IMR-90 (cell line): ENCODE measurements around the gene MAGI2. TPM values are rescaled to one million over a fixed set of nuclear protein-coding genes. Genes with fewer than 3 reads are reported as not detected.

Experiments
- ATAC-seq: fragments of 200-7000 bp; cut with Tn5 transposase; 2 replicates; pipeline ENCODE4 v1.9.1; 2020; ENCODE audit warnings: low read depth, mild to moderate bottlenecking, moderate library complexity
- BruUV-seq: library from RNA; stranded (reverse); fragments of 400-500 nt; replicated peaks from 2 replicates; lab custom pipeline; 2021; lab: Mats Ljungman, UMichigan
- CTCF ChIA-PET: fragments of 300-600 bp; formaldehyde crosslinking; extraction: SDS; loops from one replicate; lab custom pipeline; 2021; ENCODE audit warnings: antibody characterized with exemption; lab: Yijun Ruan, JAX
- POLR2A ChIA-PET: fragments of 300-600 bp; sonication (Branson Sonifier 250); formaldehyde crosslinking; loops from one replicate; lab custom pipeline; 2022; ENCODE audit warnings: antibody characterized with exemption; ENCODE audit not compliant: unreplicated experiment; lab: Charles Lee
- DNase-seq: peaks from one replicate; pipeline ENCODE4 v3.0.0; 2013
- H2AFZ ChIP-seq: replicated peaks from 2 replicates; pipeline ENCODE3; 2013; ENCODE audit warnings: low read length, mild to moderate bottlenecking; ENCODE audit not compliant: poor library complexity
- H2AK5ac ChIP-seq: 2 replicates; pipeline ENCODE4 v1.6.1; 2013; ENCODE audit warnings: low read depth, low read length, inconsistent platforms
- H2AK9ac ChIP-seq: replicated peaks from 2 replicates; pipeline ENCODE3; 2013; ENCODE audit warnings: mild to moderate bottlenecking, low read depth, low read length, moderate library complexity; ENCODE audit not compliant: poor library complexity
- H2BK120ac ChIP-seq: 2 replicates; pipeline ENCODE4 v1.6.1; 2013; ENCODE audit warnings: low read depth, low read length, inconsistent platforms
- H2BK15ac ChIP-seq: 3 replicates; pipeline ENCODE4 v1.6.1; 2013; ENCODE audit warnings: low read depth, low read length, inconsistent platforms
- H2BK20ac ChIP-seq: 2 replicates; pipeline ENCODE4 v1.6.1; 2013; ENCODE audit warnings: low read depth, mild to moderate bottlenecking, inconsistent platforms, low read length, moderate library complexity
- H2BK5ac ChIP-seq: 2 replicates; pipeline ENCODE4 v1.6.1; 2013; ENCODE audit warnings: mild to moderate bottlenecking, low read depth, low read length, inconsistent platforms; ENCODE audit not compliant: poor library complexity, severe bottlenecking
- H3K14ac ChIP-seq: replicated peaks from 2 replicates; pipeline ENCODE4 v1.6.1; 2013; ENCODE audit warnings: low read depth, low read length, inconsistent platforms
- H3K18ac ChIP-seq: 2 replicates; pipeline ENCODE4 v1.6.1; 2013; ENCODE audit warnings: low read depth, low read length, control low read depth
- H3K23ac ChIP-seq: 2 replicates; pipeline ENCODE4 v1.6.1; 2013; ENCODE audit warnings: low read depth, low read length, inconsistent platforms
- H3K27ac ChIP-seq: 2 replicates; pipeline ENCODE4 v1.5.1; 2013; ENCODE audit warnings: mild to moderate bottlenecking, control low read depth, low read length; ENCODE audit not compliant: insufficient read depth
- H3K27me3 ChIP-seq: 2 replicates; pipeline ENCODE4 v1.6.1; 2013; ENCODE audit warnings: low read length; ENCODE audit not compliant: control insufficient read depth, insufficient read depth
- H3K36me3 ChIP-seq: 2 replicates; pipeline ENCODE4 v1.6.1; 2013; ENCODE audit warnings: low read length, mixed read lengths; ENCODE audit not compliant: control insufficient read depth, insufficient read depth
- H3K4ac ChIP-seq: 2 replicates; pipeline ENCODE4 v1.6.1; 2013; ENCODE audit warnings: low read depth, low read length, inconsistent platforms
- H3K4me1 ChIP-seq: 2 replicates; pipeline ENCODE4 v1.6.1; 2013; ENCODE audit warnings: low read length, mixed read lengths; ENCODE audit not compliant: control insufficient read depth, insufficient read depth
- H3K4me2 ChIP-seq: 2 replicates; pipeline ENCODE4 v1.6.1; 2013; ENCODE audit warnings: low read depth, mild to moderate bottlenecking, control low read depth, low read length, moderate library complexity
- H3K4me3 ChIP-seq: 2 replicates; pipeline ENCODE4 v1.5.1; 2013; ENCODE audit warnings: low read depth, mild to moderate bottlenecking, control low read depth, low read length, moderate library complexity; ENCODE audit not compliant: insufficient read depth
- H3K56ac ChIP-seq: 2 replicates; pipeline ENCODE4 v1.6.1; 2013; ENCODE audit warnings: low read length, inconsistent platforms; ENCODE audit not compliant: insufficient read depth; ENCODE audit errors: extremely low read depth
- H3K79me1 ChIP-seq, 2 experiments: 2 replicates each; pipeline ENCODE4 v1.6.1; 2013; ENCODE audit warnings: low read length in 2 of 2, inconsistent platforms in 1 of 2, low read depth in 1 of 2
- H3K9ac ChIP-seq: 2 replicates; pipeline ENCODE4 v1.6.1; 2013; ENCODE audit warnings: low read depth, low read length, control low read depth
- H3K9me1 ChIP-seq: 2 replicates; pipeline ENCODE4 v1.6.1; 2013; ENCODE audit warnings: low read length, inconsistent platforms; ENCODE audit not compliant: insufficient read depth
- H3K9me3 ChIP-seq: 2 replicates; pipeline ENCODE4 v1.6.1; 2013; ENCODE audit warnings: low read length; ENCODE audit not compliant: control insufficient read depth, insufficient read depth
- H4K20me1 ChIP-seq: 2 replicates; pipeline ENCODE4 v1.6.1; 2013; ENCODE audit warnings: low read length, inconsistent platforms; ENCODE audit not compliant: insufficient read depth
- H4K5ac ChIP-seq: 2 replicates; pipeline ENCODE4 v1.6.1; 2013; ENCODE audit warnings: mild to moderate bottlenecking, low read depth, low read length, control low read depth
- H4K8ac ChIP-seq, 2 experiments: 2 replicates each; pipeline ENCODE4 v1.6.1; 2013; ENCODE audit warnings: low read depth in 2 of 2, low read length in 2 of 2, control low read depth in 1 of 2, inconsistent platforms in 1 of 2
- H4K91ac ChIP-seq: 2 replicates; pipeline ENCODE4 v1.6.1; 2013; ENCODE audit warnings: low read depth, low read length, inconsistent platforms; ENCODE audit not compliant: insufficient read depth
- CEBPB ChIP-seq: IDR thresholded peaks from 2 replicates; pipeline ENCODE4 v1.6.1; 2012; ENCODE audit warnings: low read depth, low read length, improper control_type of control experiment
- CHD1 ChIP-seq: IDR thresholded peaks from 2 replicates; pipeline ENCODE4 v1.6.1; 2012; ENCODE audit warnings: low read depth, low read length, improper control_type of control experiment
- FOS ChIP-seq: fragments of 150-350 bp; IDR thresholded peaks from 2 replicates; pipeline ENCODE4 v1.6.1; 2016; ENCODE audit warnings: low read depth, low read length
- MAFK ChIP-seq: IDR thresholded peaks from 2 replicates; pipeline ENCODE4 v1.6.1; 2012; ENCODE audit warnings: low read depth, low read length, improper control_type of control experiment
- MAZ ChIP-seq: IDR thresholded peaks from 2 replicates; pipeline ENCODE4 v1.6.1; 2012; ENCODE audit warnings: low read depth, mild to moderate bottlenecking, low read length, improper control_type of control experiment, moderate library complexity, borderline replicate concordance
- MXI1 ChIP-seq: IDR thresholded peaks from 2 replicates; pipeline ENCODE4 v1.6.1; 2012; ENCODE audit warnings: low read depth, mild to moderate bottlenecking, low read length, moderate library complexity, borderline replicate concordance
- NFE2L2 ChIP-seq: fragments of 150-350 bp; IDR thresholded peaks from 2 replicates; pipeline ENCODE4 v1.6.1; 2016; ENCODE audit warnings: low read depth, mild to moderate bottlenecking, low read length
- POLR2A ChIP-seq: IDR thresholded peaks from 2 replicates; pipeline ENCODE4 v1.6.1; 2012; ENCODE audit warnings: mild to moderate bottlenecking, low read depth, low read length
- RAD21 ChIP-seq: IDR thresholded peaks from 2 replicates; pipeline ENCODE4 v1.6.1; 2012; ENCODE audit warnings: low read length, improper control_type of control experiment
- RFX5 ChIP-seq: IDR thresholded peaks from 2 replicates; pipeline ENCODE4 v1.8.0; 2012; ENCODE audit warnings: low read depth, mild to moderate bottlenecking, low read length, moderate library complexity
- SMC3 ChIP-seq: fragments of 150-350 bp; IDR thresholded peaks from 2 replicates; pipeline ENCODE4 v1.6.1; 2016; ENCODE audit warnings: low read depth, mild to moderate bottlenecking, antibody characterized with exemption, low read length, moderate library complexity
- WGBS, 2 experiments: methylation state at CpG; one replicate each; pipeline versions ENCODE4 v1.1.5 to v1.1.7; 2013; ENCODE audit warnings: missing lambda C conversion rate in 2 of 2; ENCODE audit not compliant: insufficient read length in 1 of 2; ENCODE audit errors: extremely low coverage in 2 of 2; 5-methylcytosine and 5-hydroxymethylcytosine counted together
- dilution Hi-C: fragments of 300-500 bp; cut with HindIII; formaldehyde crosslinking; loops from one replicate; pipeline ENCODE4 v1.14.3; 2018; ENCODE audit warnings: low sequenced_read_pairs; ENCODE audit not compliant: unreplicated experiment
- in situ Hi-C: fragments of 300-500 bp; cut with MboI; formaldehyde crosslinking; loops from 3 replicates; pipeline ENCODE4 v1.14.3; 2019; ENCODE audit warnings: low sequenced_read_pairs, inconsistent platforms, mixed read lengths
- intact Hi-C: fragments of 100-400 bp; cut with micrococcal nuclease; formaldehyde crosslinking; loops from 2 replicates; pipeline ENCODE4 v1.10.0; 2022
- polyA plus RNA-seq, 3 experiments: library from polyadenylated mRNA; depleted of rRNA; stranded (reverse); fragments of >200 nt; gene quantifications; 2 replicates each; pipeline ENCODE4 v1.2.3, GENCODE V29; 2012; ENCODE audit warnings: low replicate concordance in 1 of 3
- total RNA-seq: library from RNA; depleted of rRNA; stranded (reverse); fragments of >200 nt; gene quantifications from 2 replicates; pipeline ENCODE4 v1.2.3, GENCODE V29; 2012
- TF ChIP-seq, protein P1 (sequence below): fragments of 150-350 bp; IDR thresholded peaks from 2 replicates; pipeline ENCODE4 v1.6.1; 2016; ENCODE audit warnings: low read depth, mild to moderate bottlenecking, low read length, moderate library complexity, borderline replicate concordance
- TF ChIP-seq, protein P2 (sequence below): conservative IDR thresholded peaks from 2 replicates; pipeline ENCODE4 v1.5.1; 2012; ENCODE audit warnings: mild to moderate bottlenecking, low read depth, low read length, improper control_type of control experiment

The MAGI2 gene
- total and polyA plus RNA-seq, 2 of the 4 experiments (the other 2 are of a cell fraction), result 2.5 to 17.9 TPM

DNA sequence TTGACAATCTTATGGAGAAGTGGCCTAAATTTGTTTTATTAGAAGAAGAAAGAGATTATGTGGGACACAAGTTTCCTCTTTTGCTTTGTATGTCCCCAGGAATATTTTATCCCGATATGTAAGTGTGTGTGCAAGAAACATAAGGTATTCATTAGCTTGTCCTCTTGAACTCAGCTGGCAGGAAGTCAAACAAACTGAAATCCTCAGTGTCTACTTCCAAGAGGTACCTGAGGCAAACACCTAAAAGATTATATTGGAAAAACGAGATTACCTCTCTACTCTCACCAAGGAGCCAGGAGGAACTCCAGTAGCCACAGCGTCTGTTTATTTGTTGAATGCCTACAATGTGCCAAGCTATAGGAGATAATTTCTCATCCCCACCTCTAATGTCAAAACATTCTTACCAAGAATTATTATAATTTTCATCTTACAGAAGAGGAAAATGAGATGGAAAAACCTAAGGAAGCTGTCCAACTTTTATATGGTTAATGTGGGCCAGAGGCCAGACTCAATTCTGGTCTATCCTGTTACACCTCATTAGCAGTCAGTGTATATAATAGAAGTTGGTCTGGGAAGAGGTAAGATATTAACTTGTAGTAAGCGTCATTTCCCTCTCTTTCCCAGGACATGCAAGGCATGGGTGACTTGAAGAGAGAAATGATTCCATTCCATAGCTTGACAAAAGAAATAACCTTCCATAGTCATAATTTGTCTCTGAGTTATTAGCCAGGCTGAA is 692.7 kb downstream of the MAGI2 start:
- Histone ChIP-seq H3K56ac (no peak overlapping the region), H3K4me2 (no peak overlapping the region), H3K9ac (no peak overlapping the region), H3K9me3 (no peaks in the 10 kb centered on the region), H2BK120ac (no peak overlapping the region), H2BK5ac (no peak overlapping the region), H3K14ac (no peak overlapping the region), H3K9me1 (no peaks in the 10 kb centered on the region), H2AK5ac (no peak overlapping the region), H2AK9ac (no peak overlapping the region), H4K8ac (no peak overlapping the region), H3K27ac (no peak overlapping the region), H3K18ac (no peak overlapping the region), H3K4ac (no peak overlapping the region), H2BK15ac (no peak overlapping the region), H3K23ac (no peak overlapping the region), H3K36me3 (no peaks in the 10 kb centered on the region), H2BK20ac (no peak overlapping the region), H4K5ac (no peak overlapping the region), H3K27me3 (no peaks in the 10 kb centered on the region), H2AFZ (no peak overlapping the region), H4K91ac (no peak overlapping the region), H3K4me1 (no peaks in the 10 kb centered on the region), H3K79me1 (peaks cover 0 to 3% of the 10 kb centered on the region in 2 experiments; a peak in 1 of 4 replicates), H3K4me3 (no peak overlapping the region), H4K20me1 (no peaks in the 10 kb centered on the region)
- intact Hi-C loops (no loop called here), dilution Hi-C loops (no loop called here), in situ Hi-C loops (no loop called here)
- ATAC-seq, result no peak
- no peak for TF ChIP-seq POLR2A
- no peak for TF ChIP-seq NFE2L2
- TF ChIP-seq FOS, result no peak
- no peak for TF ChIP-seq CHD1
- no peak for TF ChIP-seq RAD21
- no peak for TF ChIP-seq RFX5
- TF ChIP-seq CEBPB, result no peak
- TF ChIP-seq, protein P1, sequence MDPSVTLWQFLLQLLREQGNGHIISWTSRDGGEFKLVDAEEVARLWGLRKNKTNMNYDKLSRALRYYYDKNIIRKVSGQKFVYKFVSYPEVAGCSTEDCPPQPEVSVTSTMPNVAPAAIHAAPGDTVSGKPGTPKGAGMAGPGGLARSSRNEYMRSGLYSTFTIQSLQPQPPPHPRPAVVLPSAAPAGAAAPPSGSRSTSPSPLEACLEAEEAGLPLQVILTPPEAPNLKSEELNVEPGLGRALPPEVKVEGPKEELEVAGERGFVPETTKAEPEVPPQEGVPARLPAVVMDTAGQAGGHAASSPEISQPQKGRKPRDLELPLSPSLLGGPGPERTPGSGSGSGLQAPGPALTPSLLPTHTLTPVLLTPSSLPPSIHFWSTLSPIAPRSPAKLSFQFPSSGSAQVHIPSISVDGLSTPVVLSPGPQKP, result no peak
- TF ChIP-seq MAFK, result no peak
- TF ChIP-seq, protein P2, sequence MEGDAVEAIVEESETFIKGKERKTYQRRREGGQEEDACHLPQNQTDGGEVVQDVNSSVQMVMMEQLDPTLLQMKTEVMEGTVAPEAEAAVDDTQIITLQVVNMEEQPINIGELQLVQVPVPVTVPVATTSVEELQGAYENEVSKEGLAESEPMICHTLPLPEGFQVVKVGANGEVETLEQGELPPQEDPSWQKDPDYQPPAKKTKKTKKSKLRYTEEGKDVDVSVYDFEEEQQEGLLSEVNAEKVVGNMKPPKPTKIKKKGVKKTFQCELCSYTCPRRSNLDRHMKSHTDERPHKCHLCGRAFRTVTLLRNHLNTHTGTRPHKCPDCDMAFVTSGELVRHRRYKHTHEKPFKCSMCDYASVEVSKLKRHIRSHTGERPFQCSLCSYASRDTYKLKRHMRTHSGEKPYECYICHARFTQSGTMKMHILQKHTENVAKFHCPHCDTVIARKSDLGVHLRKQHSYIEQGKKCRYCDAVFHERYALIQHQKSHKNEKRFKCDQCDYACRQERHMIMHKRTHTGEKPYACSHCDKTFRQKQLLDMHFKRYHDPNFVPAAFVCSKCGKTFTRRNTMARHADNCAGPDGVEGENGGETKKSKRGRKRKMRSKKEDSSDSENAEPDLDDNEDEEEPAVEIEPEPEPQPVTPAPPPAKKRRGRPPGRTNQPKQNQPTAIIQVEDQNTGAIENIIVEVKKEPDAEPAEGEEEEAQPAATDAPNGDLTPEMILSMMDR, result no peak
- no peak for TF ChIP-seq SMC3
- no peak for TF ChIP-seq MXI1
- no peak for TF ChIP-seq MAZ
- no CpG with 5 or more reads among the region's 4 CpGs for WGBS, 2 experiments
- no peak for DNase-seq
- CTCF ChIA-PET, result interaction anchor here (0.7 kb wide), 1 partner anchor 825 kb away, joined by 3 read pairs; no protein-coding TSS in a partner anchor
- no TSS peak for BruUV-seq
- POLR2A ChIA-PET, result no interaction called here
